Type B pancreatic cell (in vitro differentiated cells): ENCODE results near the gene DLST. TPM values are rescaled to one million over a fixed set of nuclear protein-coding genes. Genes with fewer than 3 reads are reported as not detected.
A peak's percentile ranks its signal among the peaks of the same experiment; 100 is the strongest.

Source experiments
- DNase-seq: peaks from one replicate; pipeline ENCODE4 v3.0.0; 2021; ENCODE audit warnings: mixed read lengths; ENCODE audit not compliant: unreplicated experiment; ENCODE audit errors: extremely low spot score
- H3K27ac Mint-ChIP-seq: 2 replicates; pipeline ENCODE4 v1.8.0; 2021; ENCODE audit warnings: mild to moderate bottlenecking, mixed read lengths
- H3K27me3 Mint-ChIP-seq: 2 replicates; pipeline ENCODE4 v1.8.0; 2021; ENCODE audit warnings: mixed read lengths
- H3K36me3 Mint-ChIP-seq: 2 replicates; pipeline ENCODE4 v1.8.0; 2021; ENCODE audit warnings: mixed read lengths
- H3K4me1 Mint-ChIP-seq: one replicate; pipeline ENCODE4 v1.8.0; 2021; ENCODE audit warnings: mixed read lengths; ENCODE audit not compliant: unreplicated experiment
- H3K4me3 Mint-ChIP-seq: 2 replicates; pipeline ENCODE4 v1.8.0; 2021; ENCODE audit warnings: mild to moderate bottlenecking, mixed read lengths
- H3K9me3 Mint-ChIP-seq: 2 replicates; pipeline ENCODE4 v1.8.0; 2021; ENCODE audit warnings: mixed read lengths
- total RNA-seq: library from RNA; stranded (reverse); gene quantifications from 2 replicates; pipeline ENCODE4 v1.2.1, GENCODE V29; 2021; ENCODE audit warnings: low replicate concordance
- TF ChIP-seq, protein P1 (sequence below): fragments of 200-600 bp; sonication (generic); conservative IDR thresholded peaks from 2 replicates; pipeline ENCODE4 v1.5.0; 2021; ENCODE audit warnings: antibody characterized with exemption, mild to moderate bottlenecking

The DLST gene
- total RNA-seq, 1 donor from 2014 or later, result 97.2 TPM

DNA sequence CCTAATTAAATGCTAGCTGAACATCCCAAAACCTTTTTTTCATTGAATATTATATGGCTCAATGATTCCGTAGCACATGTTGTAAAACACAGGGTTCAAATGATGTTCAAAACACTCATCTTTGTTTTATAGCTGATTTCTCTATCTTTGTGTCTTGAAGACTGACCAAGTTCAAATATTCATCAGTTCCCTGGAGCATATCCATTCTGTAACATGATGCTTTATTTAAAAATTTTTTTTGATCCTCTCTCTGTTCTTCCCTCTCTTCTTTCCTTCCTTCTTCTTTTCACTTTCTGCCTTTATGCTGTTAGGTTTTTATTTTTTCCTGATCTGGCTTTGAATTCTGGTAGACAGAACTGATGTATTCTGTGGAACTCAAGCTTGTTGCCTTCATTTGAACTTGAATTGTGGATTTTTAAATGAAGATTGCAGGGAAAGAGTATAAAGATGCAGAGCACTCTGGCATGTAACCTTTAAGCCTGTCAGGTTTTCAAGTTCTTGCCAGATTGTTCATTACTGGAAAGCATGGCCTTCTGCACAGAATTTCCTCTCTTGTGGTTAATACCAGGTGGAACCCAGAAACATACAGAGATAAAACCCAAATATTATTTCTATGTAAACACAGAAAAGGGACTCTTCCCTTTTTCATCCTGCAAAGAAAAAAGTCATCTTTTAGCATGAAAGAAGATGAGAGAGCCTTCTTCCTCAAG, 45.3 kb upstream of the DLST start:
- DNase-seq, result no peak
- H3K9me3 Mint-ChIP-seq, result no peaks in the 10 kb centered on the region
- H3K4me1 Mint-ChIP-seq, result peaks cover 13% of the 10 kb centered on the region
- H3K27ac Mint-ChIP-seq, result no peak overlapping the region
- no peaks in the 10 kb centered on the region for H3K27me3 Mint-ChIP-seq
- no peak overlapping the region for H3K4me3 Mint-ChIP-seq
- TF ChIP-seq, protein P1, sequence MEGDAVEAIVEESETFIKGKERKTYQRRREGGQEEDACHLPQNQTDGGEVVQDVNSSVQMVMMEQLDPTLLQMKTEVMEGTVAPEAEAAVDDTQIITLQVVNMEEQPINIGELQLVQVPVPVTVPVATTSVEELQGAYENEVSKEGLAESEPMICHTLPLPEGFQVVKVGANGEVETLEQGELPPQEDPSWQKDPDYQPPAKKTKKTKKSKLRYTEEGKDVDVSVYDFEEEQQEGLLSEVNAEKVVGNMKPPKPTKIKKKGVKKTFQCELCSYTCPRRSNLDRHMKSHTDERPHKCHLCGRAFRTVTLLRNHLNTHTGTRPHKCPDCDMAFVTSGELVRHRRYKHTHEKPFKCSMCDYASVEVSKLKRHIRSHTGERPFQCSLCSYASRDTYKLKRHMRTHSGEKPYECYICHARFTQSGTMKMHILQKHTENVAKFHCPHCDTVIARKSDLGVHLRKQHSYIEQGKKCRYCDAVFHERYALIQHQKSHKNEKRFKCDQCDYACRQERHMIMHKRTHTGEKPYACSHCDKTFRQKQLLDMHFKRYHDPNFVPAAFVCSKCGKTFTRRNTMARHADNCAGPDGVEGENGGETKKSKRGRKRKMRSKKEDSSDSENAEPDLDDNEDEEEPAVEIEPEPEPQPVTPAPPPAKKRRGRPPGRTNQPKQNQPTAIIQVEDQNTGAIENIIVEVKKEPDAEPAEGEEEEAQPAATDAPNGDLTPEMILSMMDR, result no peak
- H3K36me3 Mint-ChIP-seq, result peaks cover 11% of the 10 kb centered on the region

DNA sequence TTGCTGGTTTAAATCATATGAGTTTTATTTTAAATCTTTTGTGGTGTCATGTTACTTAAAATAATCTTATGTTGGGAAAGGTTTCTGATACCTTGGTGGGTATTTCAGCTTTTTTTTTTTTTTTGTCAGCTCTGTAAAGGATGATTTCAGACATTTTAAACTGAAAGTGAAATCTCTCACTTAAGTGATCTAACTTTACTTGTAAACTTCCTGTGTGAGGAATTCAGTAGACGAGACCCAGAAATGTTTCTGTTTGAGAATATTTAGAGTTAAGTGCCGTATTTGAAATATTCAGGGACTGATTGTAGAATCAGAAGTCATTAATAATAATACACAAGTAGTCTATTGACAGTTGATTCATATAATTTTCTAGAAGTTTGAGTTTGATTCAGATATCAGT, 43.5 kb upstream of the DLST start:
- Mint-ChIP-seq H3K27me3 (no peaks in the 10 kb centered on the region), H3K4me1 (peaks cover 17% of the 10 kb centered on the region), H3K36me3 (peaks cover 11% of the 10 kb centered on the region), H3K9me3 (no peaks in the 10 kb centered on the region), H3K4me3 (no peak overlapping the region), H3K27ac (no peak overlapping the region)
- no peak for DNase-seq
- TF ChIP-seq, protein P1, result no peak

DNA sequence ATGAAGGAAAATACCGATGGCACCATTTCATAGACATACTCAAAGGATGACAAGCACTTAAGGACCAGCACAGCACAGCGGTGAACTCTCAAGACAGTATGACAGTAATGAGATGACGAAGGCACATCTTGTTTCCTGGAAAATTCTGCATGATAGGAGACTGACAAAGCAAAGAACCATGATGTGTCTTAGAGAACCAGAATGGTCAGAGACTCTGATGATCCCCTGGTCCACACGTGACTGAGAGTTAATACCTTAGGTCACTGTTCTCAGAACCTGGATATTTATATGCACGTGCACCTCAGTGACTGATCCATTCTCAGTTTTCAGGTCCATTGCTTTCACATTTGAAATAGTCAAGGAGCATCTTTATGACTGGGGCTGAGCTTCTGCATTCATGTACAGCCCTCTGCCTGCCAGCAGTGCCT, 41.1 kb upstream of the DLST start:
- Mint-ChIP-seq H3K4me3 (no peak overlapping the region), H3K36me3 (peaks cover 6% of the 10 kb centered on the region), H3K27ac (no peak overlapping the region), H3K27me3 (no peaks in the 10 kb centered on the region), H3K9me3 (no peaks in the 10 kb centered on the region), H3K4me1 (peaks cover 26% of the 10 kb centered on the region)
- TF ChIP-seq, protein P1, result no peak
- DNase-seq, result no peak

GRCh38 chr14:74841230-74842207, 40.2 kb upstream of the DLST start:
- Mint-ChIP-seq H3K4me1 (peaks cover 28% of the 10 kb centered on the region), H3K36me3 (peaks cover 6% of the 10 kb centered on the region), H3K27me3 (no peaks in the 10 kb centered on the region)

DNA sequence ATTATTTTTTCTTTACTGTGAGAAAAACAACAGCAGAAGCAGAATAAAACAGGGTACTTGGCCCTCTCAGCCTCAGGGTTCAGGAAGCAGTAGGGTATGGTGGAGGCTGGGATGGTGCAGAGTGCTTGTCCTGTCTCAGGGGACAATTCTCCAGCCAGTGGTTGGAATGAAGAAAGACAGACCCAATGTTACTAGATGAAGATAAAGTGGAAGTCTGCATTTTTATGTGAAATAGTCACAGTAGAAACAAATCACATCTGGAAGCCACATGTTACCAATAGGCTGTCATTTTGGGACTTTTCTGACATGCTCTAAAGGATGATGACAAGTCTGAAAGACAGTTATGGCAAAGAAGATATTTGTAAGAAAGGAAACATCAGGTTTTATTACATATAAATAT, 38.1 kb upstream of the DLST start:
- TF ChIP-seq, protein P1, result no peak
- Mint-ChIP-seq H3K4me3 (no peak overlapping the region), H3K27me3 (no peaks in the 10 kb centered on the region), H3K36me3 (peaks cover 6% of the 10 kb centered on the region), H3K27ac (peak overlapping the region; percentile 27), H3K9me3 (no peaks in the 10 kb centered on the region), H3K4me1 (peaks cover 34% of the 10 kb centered on the region)
- no peak for DNase-seq

More at GRCh38 chr14:74841230-74842207, 40.2 kb upstream of the DLST start:
- no peak overlapping the region for H3K4me3 Mint-ChIP-seq
- no peaks in the 10 kb centered on the region for H3K9me3 Mint-ChIP-seq
- H3K27ac Mint-ChIP-seq, result no peak overlapping the region
- TF ChIP-seq, protein P1, result no peak
- no peak for DNase-seq
